Endothelial cell of umbilical vein (primary cell): ENCODE data around the gene GRAMD2B.

Source experiments
- MYC ChIP-seq: IDR thresholded peaks from one replicate; pipeline ENCODE4 v1.6.1; 2011; ENCODE audit warnings: mild to moderate bottlenecking, low read depth, low read length
- POLR2A ChIP-seq: IDR thresholded peaks from 2 replicates; pipeline ENCODE4 v1.6.1; 2012; ENCODE audit warnings: low read depth, mild to moderate bottlenecking, control low read depth, low read length
- POLR2AphosphoS5 ChIP-seq: IDR thresholded peaks from 2 replicates; pipeline ENCODE4 v1.6.1; 2012; ENCODE audit warnings: low read depth, mild to moderate bottlenecking, control low read depth, low read length, moderate library complexity; ENCODE audit not compliant: insufficient read depth
- TF ChIP-seq, protein P1 (sequence below), 2 donors: IDR thresholded peaks; 1 replicate in 1 of 2; 2 replicates in 1 of 2; pipeline ENCODE4 v1.5.1; 2011; ENCODE audit warnings: low read length in 2 of 2, mild to moderate bottlenecking in 2 of 2, moderate library complexity in 2 of 2, control low read depth in 1 of 2, inconsistent platforms in 1 of 2, low read depth in 1 of 2; ENCODE audit not compliant: insufficient read depth in 1 of 2; ENCODE audit errors: extremely low read depth in 1 of 2
- TF ChIP-seq, protein P2 (sequence below): IDR thresholded peaks from 2 replicates; pipeline ENCODE4 v1.6.1; 2011; ENCODE audit not compliant: insufficient read depth, insufficient read length

DNA sequence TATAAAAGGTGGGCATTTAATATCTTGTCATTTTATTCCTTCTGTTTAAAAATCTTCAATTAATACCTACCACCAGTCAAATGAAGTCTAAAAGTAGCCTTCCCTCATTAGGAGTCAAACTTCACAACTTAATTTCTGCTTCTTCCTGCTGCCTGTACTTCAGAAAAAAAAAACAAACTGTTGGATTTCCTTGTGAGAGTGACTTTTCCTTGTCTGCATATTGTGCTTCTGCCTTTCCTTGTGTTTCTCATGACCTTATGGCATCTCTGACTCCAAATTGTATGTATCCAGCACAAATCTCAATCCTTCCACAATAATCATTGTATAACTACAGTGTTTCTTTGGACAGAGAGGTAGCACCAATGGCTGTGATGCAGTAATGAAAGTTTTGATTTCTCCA lies 32.1 kb downstream of the GRAMD2B start:
- TF ChIP-seq, protein P1, sequence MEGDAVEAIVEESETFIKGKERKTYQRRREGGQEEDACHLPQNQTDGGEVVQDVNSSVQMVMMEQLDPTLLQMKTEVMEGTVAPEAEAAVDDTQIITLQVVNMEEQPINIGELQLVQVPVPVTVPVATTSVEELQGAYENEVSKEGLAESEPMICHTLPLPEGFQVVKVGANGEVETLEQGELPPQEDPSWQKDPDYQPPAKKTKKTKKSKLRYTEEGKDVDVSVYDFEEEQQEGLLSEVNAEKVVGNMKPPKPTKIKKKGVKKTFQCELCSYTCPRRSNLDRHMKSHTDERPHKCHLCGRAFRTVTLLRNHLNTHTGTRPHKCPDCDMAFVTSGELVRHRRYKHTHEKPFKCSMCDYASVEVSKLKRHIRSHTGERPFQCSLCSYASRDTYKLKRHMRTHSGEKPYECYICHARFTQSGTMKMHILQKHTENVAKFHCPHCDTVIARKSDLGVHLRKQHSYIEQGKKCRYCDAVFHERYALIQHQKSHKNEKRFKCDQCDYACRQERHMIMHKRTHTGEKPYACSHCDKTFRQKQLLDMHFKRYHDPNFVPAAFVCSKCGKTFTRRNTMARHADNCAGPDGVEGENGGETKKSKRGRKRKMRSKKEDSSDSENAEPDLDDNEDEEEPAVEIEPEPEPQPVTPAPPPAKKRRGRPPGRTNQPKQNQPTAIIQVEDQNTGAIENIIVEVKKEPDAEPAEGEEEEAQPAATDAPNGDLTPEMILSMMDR (IDR thresholded peaks at IDR 0.05; ENCODE audit: extremely low read depth in 1 of 2, insufficient read depth in 1 of 2, low read depth in 1 of 2, low read length in 2 of 2): no peak
- TF ChIP-seq MYC (no peak), POLR2AphosphoS5 (no peak), POLR2A (no peak)
- TF ChIP-seq, protein P2, sequence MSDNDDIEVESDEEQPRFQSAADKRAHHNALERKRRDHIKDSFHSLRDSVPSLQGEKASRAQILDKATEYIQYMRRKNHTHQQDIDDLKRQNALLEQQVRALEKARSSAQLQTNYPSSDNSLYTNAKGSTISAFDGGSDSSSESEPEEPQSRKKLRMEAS: no peak
